Progenitor cell of endocrine pancreas (in vitro differentiated cells): Measurements from ENCODE around the gene KCNT1. TPM values are rescaled to one million over a fixed set of nuclear protein-coding genes. Genes with fewer than 3 reads are reported as not detected.

Experiments used
- DNase-seq: peaks from one replicate; pipeline ENCODE4 v3.0.0; 2021; ENCODE audit warnings: low spot score; ENCODE audit not compliant: unreplicated experiment
- H3K27ac Mint-ChIP-seq: 2 replicates; pipeline ENCODE4 v1.8.0; 2021; ENCODE audit warnings: mild to moderate bottlenecking, moderate library complexity, mixed read lengths
- H3K27me3 Mint-ChIP-seq: 2 replicates; pipeline ENCODE4 v1.8.0; 2021; ENCODE audit warnings: mixed read lengths
- H3K36me3 Mint-ChIP-seq: 2 replicates; pipeline ENCODE4 v1.8.0; 2022; ENCODE audit warnings: mixed read lengths; ENCODE audit not compliant: insufficient read depth
- H3K4me1 Mint-ChIP-seq: 2 replicates; pipeline ENCODE4 v1.8.0; 2021; ENCODE audit warnings: low read depth, mixed read lengths
- H3K4me3 Mint-ChIP-seq: 2 replicates; pipeline ENCODE4 v1.8.0; 2021; ENCODE audit warnings: low read depth, mild to moderate bottlenecking, moderate library complexity, mixed read lengths
- H3K9me3 Mint-ChIP-seq: 2 replicates; pipeline ENCODE4 v1.8.0; 2021; ENCODE audit warnings: low read depth, mixed read lengths
- total RNA-seq: library from RNA; stranded (reverse); gene quantifications from 2 replicates; pipeline ENCODE4 v1.2.1, GENCODE V29; 2021
- TF ChIP-seq, protein P1 (sequence below): fragments of 200-600 bp; sonication (generic); IDR thresholded peaks from one replicate; pipeline ENCODE4 v1.5.0; 2021; ENCODE audit warnings: antibody characterized with exemption, mild to moderate bottlenecking; ENCODE audit not compliant: unreplicated experiment

The KCNT1 gene
- total RNA-seq, 1 donor from 2014 or later: not detected

- DNase-seq: no peak
- TF ChIP-seq, protein P1, sequence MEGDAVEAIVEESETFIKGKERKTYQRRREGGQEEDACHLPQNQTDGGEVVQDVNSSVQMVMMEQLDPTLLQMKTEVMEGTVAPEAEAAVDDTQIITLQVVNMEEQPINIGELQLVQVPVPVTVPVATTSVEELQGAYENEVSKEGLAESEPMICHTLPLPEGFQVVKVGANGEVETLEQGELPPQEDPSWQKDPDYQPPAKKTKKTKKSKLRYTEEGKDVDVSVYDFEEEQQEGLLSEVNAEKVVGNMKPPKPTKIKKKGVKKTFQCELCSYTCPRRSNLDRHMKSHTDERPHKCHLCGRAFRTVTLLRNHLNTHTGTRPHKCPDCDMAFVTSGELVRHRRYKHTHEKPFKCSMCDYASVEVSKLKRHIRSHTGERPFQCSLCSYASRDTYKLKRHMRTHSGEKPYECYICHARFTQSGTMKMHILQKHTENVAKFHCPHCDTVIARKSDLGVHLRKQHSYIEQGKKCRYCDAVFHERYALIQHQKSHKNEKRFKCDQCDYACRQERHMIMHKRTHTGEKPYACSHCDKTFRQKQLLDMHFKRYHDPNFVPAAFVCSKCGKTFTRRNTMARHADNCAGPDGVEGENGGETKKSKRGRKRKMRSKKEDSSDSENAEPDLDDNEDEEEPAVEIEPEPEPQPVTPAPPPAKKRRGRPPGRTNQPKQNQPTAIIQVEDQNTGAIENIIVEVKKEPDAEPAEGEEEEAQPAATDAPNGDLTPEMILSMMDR: no peak
- Mint-ChIP-seq H3K27ac (no peak overlapping the region), H3K27me3 (no peaks in the 10 kb centered on the region), H3K36me3 (no peaks in the 10 kb centered on the region), H3K4me3 (no peak overlapping the region), H3K9me3 (peaks cover 4% of the 10 kb centered on the region), H3K4me1 (no peaks in the 10 kb centered on the region)
These were observed 64.7 kb downstream of the KCNT1 start for GRCh38 chr9:135766707-135767106.

DNA sequence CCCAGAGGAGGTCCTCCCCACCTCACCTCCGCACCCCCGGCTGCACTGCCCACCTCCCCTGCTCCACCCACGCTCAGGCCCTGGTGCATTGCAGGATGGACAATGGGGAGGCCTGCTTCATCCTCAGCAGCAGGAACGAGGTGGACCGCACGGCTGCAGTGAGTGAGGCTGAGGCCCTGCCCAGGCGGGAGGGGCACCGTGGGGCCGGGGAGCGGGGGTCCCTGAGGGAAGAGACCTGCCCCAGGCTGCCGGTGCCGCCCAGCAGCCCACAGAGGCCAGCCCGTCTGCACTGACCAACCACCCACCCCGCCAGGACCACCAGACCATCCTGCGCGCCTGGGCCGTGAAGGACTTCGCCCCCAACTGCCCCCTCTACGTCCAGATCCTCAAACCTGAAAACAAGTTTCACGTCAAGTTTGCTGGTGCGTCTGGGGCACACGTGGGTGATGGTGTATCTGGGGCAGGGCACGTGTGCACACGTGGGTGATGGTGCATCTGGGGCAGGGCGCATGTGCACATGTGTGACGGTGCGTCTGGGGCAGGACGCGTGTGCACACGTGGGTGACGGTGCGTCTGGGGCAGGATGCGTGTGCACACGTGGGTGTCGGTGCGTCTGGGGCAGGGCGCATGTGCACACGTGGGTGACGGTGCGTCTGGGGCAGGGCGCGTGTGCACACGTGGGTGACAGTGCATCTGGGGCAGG, 66.7 kb downstream of the KCNT1 start:
- Mint-ChIP-seq H3K9me3 (peaks cover 4% of the 10 kb centered on the region), H3K27me3 (no peaks in the 10 kb centered on the region), H3K4me3 (no peak overlapping the region), H3K27ac (no peak overlapping the region), H3K4me1 (no peaks in the 10 kb centered on the region), H3K36me3 (no peaks in the 10 kb centered on the region)
- DNase-seq: no peak
- TF ChIP-seq, protein P1: no peak

- H3K9me3 Mint-ChIP-seq: peaks cover 4% of the 10 kb centered on the region
- H3K36me3 Mint-ChIP-seq: no peaks in the 10 kb centered on the region
- no peaks in the 10 kb centered on the region for H3K4me1 Mint-ChIP-seq
- TF ChIP-seq, protein P1: no peak
- H3K27ac Mint-ChIP-seq: no peak overlapping the region
- no peak for DNase-seq
- H3K27me3 Mint-ChIP-seq: no peaks in the 10 kb centered on the region
- no peak overlapping the region for H3K4me3 Mint-ChIP-seq
These were observed 67.7 kb downstream of the KCNT1 start for GRCh38 chr9:135769489-135770202.

- no peak for DNase-seq
- Mint-ChIP-seq H3K27ac (no peak overlapping the region), H3K4me3 (no peak overlapping the region)
These were observed 68.2 kb downstream of the KCNT1 start for GRCh38 chr9:135770203-135770535.

GRCh38 chr9:135770771-135771170, 68.8 kb downstream of the KCNT1 start:
- Mint-ChIP-seq H3K4me1 (no peaks in the 10 kb centered on the region), H3K36me3 (no peaks in the 10 kb centered on the region), H3K9me3 (peaks cover 4% of the 10 kb centered on the region), H3K27ac (no peak overlapping the region), H3K4me3 (no peak overlapping the region), H3K27me3 (no peaks in the 10 kb centered on the region)
- TF ChIP-seq, protein P1: no peak
- DNase-seq: no peak

More at GRCh38 chr9:135770203-135770535, 68.2 kb downstream of the KCNT1 start:
- no peaks in the 10 kb centered on the region for H3K27me3 Mint-ChIP-seq
- H3K9me3 Mint-ChIP-seq: peaks cover 4% of the 10 kb centered on the region
- TF ChIP-seq, protein P1: no peak
- H3K36me3 Mint-ChIP-seq: no peaks in the 10 kb centered on the region
- no peaks in the 10 kb centered on the region for H3K4me1 Mint-ChIP-seq
